ENCODE data around the gene CLPTM1.

The CLPTM1 gene

GRCh38 chr19:45025264-45025663 lies 70.1 kb downstream of the CLPTM1 start:
- DNase-seq (ENCODE audit: low read depth, low spot score) = no peak
- ChIA-PET CTCF (no interaction called here), POLR2A (no interaction called here)
- H3K4me3 ChIP-seq (ENCODE audit: low read depth, low read length) = no peak overlapping the region
- no peak for TF ChIP-seq CTCF (IDR thresholded peaks at IDR 0.05; ENCODE audit: insufficient read depth, low read length, missing control alignments)

- POLR2A ChIA-PET = interaction anchor here (1.5 kb wide), 1 partner anchor 12 kb away, joined by 4 read pairs; the partner anchor contains the start of gene CLASRP
- no peak for TF ChIP-seq CTCF (IDR thresholded peaks at IDR 0.05; ENCODE audit: insufficient read depth, low read length, missing control alignments)
- DNase-seq (ENCODE audit: low read depth, low spot score) = no peak
- no peak overlapping the region for H3K4me3 ChIP-seq (ENCODE audit: low read depth, low read length)
- CTCF ChIA-PET = interaction anchor here (1.2 to 1.3 kb wide), 2 partner anchors 32 to 98 kb away, joined by 3 to 6 read pairs; no protein-coding TSS in a partner anchor
Observed at GRCh38 chr19:45027371-45027770, 72.2 kb downstream of the CLPTM1 start.

- CTCF ChIA-PET = interaction anchor here (0.6 to 1.3 kb wide), 2 partner anchors 11 to 58 kb away, joined by 3 read pairs; no protein-coding TSS in a partner anchor
- H3K4me3 ChIP-seq (ENCODE audit: low read depth, low read length) = no peak overlapping the region
- DNase-seq (ENCODE audit: low read depth, low spot score) = no peak
- TF ChIP-seq CTCF (IDR thresholded peaks at IDR 0.05; ENCODE audit: insufficient read depth, low read length, missing control alignments) = no peak
- POLR2A ChIA-PET = no interaction called here
Observed at GRCh38 chr19:45030825-45031224, 75.6 kb downstream of the CLPTM1 start.

- no peak for DNase-seq (ENCODE audit: low read depth, low spot score)
- CTCF ChIA-PET = interaction anchor here (1.3 kb wide), 2 partner anchors 10 to 15 kb away, joined by 3 to 4 read pairs; no protein-coding TSS in a partner anchor
- POLR2A ChIA-PET = no interaction called here
- no peak for TF ChIP-seq CTCF (IDR thresholded peaks at IDR 0.05; ENCODE audit: insufficient read depth, low read length, missing control alignments)
- H3K4me3 ChIP-seq (ENCODE audit: low read depth, low read length) = no peak overlapping the region
Observed at GRCh38 chr19:45032421-45032820, 77.2 kb downstream of the CLPTM1 start.

- ChIA-PET POLR2A (no interaction called here), CTCF (interaction anchor here (1.5 kb wide), 1 partner anchor 23 kb away, joined by 4 read pairs; no protein-coding TSS in a partner anchor)
Observed at GRCh38 chr19:45035755-45036154, 80.6 kb downstream of the CLPTM1 start.

More at GRCh38 chr19:45035755-45036154, 80.6 kb downstream of the CLPTM1 start:
- no peak for TF ChIP-seq CTCF (IDR thresholded peaks at IDR 0.05; ENCODE audit: insufficient read depth, low read length, missing control alignments)
- no peak overlapping the region for H3K4me3 ChIP-seq (ENCODE audit: low read depth, low read length)
- DNase-seq (ENCODE audit: low read depth, low spot score) = no peak

Data from AG04449 (cell line).